ENCODE results near the gene PAEP.

The PAEP gene

DNA sequence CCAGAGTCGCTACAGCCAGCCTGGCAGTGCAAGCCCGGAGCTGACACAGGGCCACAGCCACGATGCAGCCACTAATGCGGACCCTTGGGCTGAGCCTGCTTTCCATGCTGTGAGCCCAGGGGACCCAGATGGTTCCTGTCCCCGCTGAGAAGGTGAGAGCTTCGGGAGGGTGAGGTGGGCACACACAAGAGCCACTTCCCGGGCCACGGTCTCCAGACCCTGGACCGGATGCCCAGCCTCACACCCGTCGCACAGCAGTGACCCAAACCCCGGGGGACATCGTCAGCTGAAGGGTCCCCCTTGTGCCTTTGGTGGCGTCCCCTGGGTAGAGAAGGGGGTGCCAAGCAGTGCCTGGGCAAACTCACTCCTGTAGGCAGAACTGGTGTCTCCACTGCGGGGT lies 13.4 kb downstream of the PAEP start:
- TF ChIP-seq SIN3A (IDR thresholded peaks at IDR 0.05; ENCODE audit: borderline replicate concordance, insufficient read depth, low read length), result no peak
- no peak for TF ChIP-seq POLR2AphosphoS5 (IDR thresholded peaks at IDR 0.05; ENCODE audit: low read depth, low read length)
- no peak for TF ChIP-seq FOXP2 (optimal IDR thresholded peaks at IDR 0.05; ENCODE audit: borderline replicate concordance, extremely low read depth, extremely low read length, insufficient read depth)
- no peak for TF ChIP-seq TAF1 (IDR thresholded peaks at IDR 0.05; ENCODE audit: borderline replicate concordance, insufficient read depth, low read length)
- TF ChIP-seq, protein P1, sequence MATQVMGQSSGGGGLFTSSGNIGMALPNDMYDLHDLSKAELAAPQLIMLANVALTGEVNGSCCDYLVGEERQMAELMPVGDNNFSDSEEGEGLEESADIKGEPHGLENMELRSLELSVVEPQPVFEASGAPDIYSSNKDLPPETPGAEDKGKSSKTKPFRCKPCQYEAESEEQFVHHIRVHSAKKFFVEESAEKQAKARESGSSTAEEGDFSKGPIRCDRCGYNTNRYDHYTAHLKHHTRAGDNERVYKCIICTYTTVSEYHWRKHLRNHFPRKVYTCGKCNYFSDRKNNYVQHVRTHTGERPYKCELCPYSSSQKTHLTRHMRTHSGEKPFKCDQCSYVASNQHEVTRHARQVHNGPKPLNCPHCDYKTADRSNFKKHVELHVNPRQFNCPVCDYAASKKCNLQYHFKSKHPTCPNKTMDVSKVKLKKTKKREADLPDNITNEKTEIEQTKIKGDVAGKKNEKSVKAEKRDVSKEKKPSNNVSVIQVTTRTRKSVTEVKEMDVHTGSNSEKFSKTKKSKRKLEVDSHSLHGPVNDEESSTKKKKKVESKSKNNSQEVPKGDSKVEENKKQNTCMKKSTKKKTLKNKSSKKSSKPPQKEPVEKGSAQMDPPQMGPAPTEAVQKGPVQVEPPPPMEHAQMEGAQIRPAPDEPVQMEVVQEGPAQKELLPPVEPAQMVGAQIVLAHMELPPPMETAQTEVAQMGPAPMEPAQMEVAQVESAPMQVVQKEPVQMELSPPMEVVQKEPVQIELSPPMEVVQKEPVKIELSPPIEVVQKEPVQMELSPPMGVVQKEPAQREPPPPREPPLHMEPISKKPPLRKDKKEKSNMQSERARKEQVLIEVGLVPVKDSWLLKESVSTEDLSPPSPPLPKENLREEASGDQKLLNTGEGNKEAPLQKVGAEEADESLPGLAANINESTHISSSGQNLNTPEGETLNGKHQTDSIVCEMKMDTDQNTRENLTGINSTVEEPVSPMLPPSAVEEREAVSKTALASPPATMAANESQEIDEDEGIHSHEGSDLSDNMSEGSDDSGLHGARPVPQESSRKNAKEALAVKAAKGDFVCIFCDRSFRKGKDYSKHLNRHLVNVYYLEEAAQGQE (IDR thresholded peaks at IDR 0.05; ENCODE audit: insufficient read depth in 1 of 2, low read depth in 2 of 2, low read length in 2 of 2), result no peak

DNA sequence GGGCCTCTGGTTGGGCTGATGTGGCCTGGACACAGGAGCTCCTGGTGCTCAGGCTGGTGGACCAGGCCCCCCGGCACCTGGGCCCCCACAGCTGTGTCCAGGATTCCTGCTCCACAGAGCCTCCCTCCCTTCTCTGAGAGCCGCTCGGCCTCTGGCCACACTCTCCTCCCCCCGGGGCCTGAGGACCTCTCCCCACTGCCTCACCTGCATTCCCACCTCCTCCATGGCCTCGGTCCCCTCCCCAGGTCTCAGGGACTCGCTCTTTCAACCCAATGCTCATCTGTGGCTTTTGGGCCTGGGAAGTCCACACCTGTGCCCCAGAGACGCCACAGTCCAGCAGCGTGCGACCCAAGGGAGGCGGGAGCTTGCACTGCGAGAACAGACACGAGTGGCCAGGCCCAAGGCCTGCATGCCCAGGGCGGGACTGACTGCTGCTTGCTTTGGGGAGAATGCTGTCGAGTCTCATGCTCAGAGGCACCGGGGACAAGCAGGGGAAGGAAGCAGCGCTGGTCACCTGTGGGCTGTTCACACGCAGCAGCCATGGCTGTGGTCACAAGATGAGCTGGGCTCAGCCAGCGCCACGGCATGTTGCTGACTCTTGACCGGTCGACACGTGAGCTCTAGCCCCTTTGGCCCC lies 14.6 kb downstream of the PAEP start:
- no peak for TF ChIP-seq POLR2AphosphoS5 (IDR thresholded peaks at IDR 0.05; ENCODE audit: low read depth, low read length)
- TF ChIP-seq, protein P1 (IDR thresholded peaks at IDR 0.05; ENCODE audit: insufficient read depth in 1 of 2, low read depth in 2 of 2, low read length in 2 of 2), result no peak
- no peak for TF ChIP-seq TAF1 (IDR thresholded peaks at IDR 0.05; ENCODE audit: borderline replicate concordance, insufficient read depth, low read length)
- TF ChIP-seq SIN3A (IDR thresholded peaks at IDR 0.05; ENCODE audit: borderline replicate concordance, insufficient read depth, low read length), result no peak
- TF ChIP-seq FOXP2 (optimal IDR thresholded peaks at IDR 0.05; ENCODE audit: borderline replicate concordance, extremely low read depth, extremely low read length, insufficient read depth), result no peak

DNA sequence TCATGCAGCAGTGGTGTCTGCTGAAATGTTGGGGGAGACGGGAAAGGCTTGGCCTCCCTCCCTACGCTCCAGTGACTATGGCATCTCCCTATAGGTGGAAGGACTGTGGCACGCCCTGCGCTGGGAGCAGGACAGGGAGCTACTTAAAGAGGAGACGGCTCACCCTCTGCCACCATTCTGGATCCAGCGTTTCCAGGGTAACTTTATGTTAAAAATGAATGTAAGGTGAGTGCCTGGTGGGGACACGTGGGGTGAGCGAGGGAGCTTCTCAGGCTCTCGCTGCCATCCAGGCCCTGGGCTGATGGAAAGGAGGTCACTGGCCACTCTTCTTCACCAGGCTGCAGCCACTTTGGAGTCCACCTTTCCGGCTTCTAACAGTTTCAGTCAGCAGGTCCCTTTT lies 15.7 kb downstream of the PAEP start:
- TF ChIP-seq FOXP2 (optimal IDR thresholded peaks at IDR 0.05; ENCODE audit: borderline replicate concordance, extremely low read depth, extremely low read length, insufficient read depth) (no peak), POLR2AphosphoS5 (IDR thresholded peaks at IDR 0.05; ENCODE audit: low read depth, low read length) (no peak)

DNA sequence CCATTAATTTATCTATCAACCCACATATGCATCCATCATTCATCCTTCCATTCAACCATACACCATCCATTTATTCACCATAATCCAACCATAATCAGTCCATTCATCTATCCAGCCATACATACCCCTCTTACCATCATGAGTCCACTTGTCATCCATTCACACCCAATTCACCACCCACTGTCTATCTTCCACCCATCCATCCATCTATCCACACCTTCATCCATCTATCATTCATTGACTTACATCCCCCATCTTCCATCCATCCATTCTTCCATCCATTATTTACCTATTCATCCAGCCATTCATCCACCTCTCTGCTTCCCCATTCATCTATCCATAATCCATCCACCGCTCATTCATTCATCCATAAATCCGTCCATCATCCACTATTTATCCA lies 17.8 kb downstream of the PAEP start:
- TF ChIP-seq FOXP2 (optimal IDR thresholded peaks at IDR 0.05; ENCODE audit: borderline replicate concordance, extremely low read depth, extremely low read length, insufficient read depth) (no peak), POLR2AphosphoS5 (IDR thresholded peaks at IDR 0.05; ENCODE audit: low read depth, low read length) (no peak), TAF1 (IDR thresholded peaks at IDR 0.05; ENCODE audit: borderline replicate concordance, insufficient read depth, low read length) (no peak)
- TF ChIP-seq, protein P1 (IDR thresholded peaks at IDR 0.05; ENCODE audit: insufficient read depth in 1 of 2, low read depth in 2 of 2, low read length in 2 of 2), result no peak

GRCh38 chr9:135579889-135580660 lies 18.5 kb downstream of the PAEP start:
- TF ChIP-seq SIN3A (IDR thresholded peaks at IDR 0.05; ENCODE audit: borderline replicate concordance, insufficient read depth, low read length), result no peak
- no peak for TF ChIP-seq POLR2AphosphoS5 (IDR thresholded peaks at IDR 0.05; ENCODE audit: low read depth, low read length)
- no peak for TF ChIP-seq FOXP2 (optimal IDR thresholded peaks at IDR 0.05; ENCODE audit: borderline replicate concordance, extremely low read depth, extremely low read length, insufficient read depth)
- TF ChIP-seq, protein P1 (IDR thresholded peaks at IDR 0.05; ENCODE audit: insufficient read depth in 1 of 2, low read depth in 2 of 2, low read length in 2 of 2), result no peak
- TF ChIP-seq TAF1 (IDR thresholded peaks at IDR 0.05; ENCODE audit: borderline replicate concordance, insufficient read depth, low read length), result no peak
